ENCODE data around the gene CRTC1.

CRTC1 gene

DNA sequence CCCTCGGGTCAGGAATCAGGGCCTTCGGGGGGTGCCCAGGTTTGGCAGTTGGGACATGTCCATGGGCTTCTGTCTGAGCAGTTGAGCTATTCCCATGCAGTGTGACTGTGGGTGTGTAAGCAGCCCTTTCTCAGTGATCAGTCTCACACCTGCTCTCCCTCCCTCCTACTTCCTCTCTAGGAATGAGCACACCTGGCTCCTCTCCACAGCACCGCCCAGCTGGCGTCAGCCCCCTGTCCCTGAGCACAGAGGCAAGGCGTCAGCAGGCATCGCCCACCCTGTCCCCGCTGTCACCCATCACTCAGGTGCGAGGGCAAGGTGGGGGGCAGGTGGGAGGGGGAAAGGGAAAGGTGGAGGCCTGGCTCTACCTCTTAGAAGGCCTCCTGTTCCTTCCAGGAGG, 81.7 kb downstream of the CRTC1 start:
- no peak for DNase-seq (ENCODE audit: low read depth in 3 of 3, low spot score in 1 of 3)

DNA sequence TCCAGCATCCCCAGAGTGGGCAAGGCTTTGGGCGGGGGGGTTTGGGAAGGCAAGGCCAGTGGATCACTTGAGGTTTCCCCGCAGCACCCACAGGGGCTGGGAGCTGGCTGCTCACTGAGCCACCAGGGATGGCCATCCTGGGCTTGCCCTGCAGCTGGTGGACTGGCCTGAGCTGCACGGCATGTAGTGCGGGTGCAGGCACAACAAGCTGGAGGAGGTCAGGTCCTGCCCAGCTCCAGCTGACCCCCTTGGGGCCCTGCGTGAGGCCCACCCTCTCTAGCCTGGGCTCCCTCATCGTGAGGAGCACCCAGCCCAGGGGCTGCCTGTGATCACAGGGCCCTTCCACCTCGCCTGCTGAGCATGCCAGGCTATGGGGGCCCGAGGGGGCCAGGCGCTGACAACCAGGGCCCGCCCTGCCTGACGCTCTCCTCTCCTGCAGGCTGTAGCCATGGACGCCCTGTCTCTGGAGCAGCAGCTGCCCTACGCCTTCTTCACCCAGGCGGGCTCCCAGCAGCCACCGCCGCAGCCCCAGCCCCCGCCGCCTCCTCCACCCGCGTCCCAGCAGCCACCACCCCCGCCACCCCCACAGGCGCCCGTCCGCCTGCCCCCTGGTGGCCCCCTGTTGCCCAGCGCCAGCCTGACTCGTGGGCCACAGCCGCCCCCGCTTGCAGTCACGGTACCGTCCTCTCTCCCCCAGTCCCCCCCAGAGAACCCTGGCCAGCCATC, 84.7 kb downstream of the CRTC1 start:
- no peak for DNase-seq (ENCODE audit: low read depth in 3 of 3, low spot score in 1 of 3)

DNA sequence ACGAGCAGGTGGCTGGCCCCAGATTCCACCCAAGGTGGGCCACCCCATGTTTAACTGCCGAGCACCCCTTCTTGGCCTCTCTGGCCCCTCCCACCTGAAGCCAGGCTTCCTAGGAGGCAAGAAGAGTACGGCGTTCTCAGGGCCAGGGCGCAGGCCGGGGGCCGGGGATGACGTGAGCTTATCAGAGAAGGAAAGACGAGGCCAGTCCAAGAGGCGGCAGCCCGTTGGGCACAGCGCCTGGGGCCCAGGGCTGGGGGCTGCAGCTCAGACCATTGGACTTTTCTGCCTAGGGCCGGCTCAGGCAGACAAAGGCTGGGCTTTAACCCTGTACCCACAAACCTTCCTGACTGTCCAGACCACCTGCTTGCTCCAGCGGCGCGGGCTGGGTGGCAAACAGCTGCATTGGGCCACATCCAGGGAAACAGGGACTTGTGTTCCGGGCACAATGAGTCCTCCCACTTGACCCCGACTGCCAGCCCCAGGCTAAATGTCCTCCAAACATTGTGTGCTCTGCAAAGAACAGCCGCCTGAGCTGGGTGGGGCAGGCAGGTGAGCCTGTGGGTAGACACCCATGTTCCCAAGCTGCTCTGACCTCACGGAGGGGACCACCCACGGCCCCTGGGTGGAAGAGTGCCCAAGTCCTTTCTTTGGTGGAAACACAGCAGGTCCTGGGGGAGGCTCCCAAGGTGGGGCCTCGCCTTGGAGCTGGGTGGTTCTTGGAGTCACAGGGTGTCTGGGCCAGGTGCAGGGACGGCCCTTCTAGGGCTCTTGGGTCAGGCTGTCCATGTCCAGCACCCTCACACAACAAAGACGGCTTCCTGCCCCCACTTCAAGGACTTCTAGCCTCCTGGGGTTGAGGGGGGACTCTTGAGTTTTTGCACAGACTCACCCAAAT, 85.8 kb downstream of the CRTC1 start:
- no peak for DNase-seq (ENCODE audit: low read depth in 3 of 3, low spot score in 1 of 3)

DNA sequence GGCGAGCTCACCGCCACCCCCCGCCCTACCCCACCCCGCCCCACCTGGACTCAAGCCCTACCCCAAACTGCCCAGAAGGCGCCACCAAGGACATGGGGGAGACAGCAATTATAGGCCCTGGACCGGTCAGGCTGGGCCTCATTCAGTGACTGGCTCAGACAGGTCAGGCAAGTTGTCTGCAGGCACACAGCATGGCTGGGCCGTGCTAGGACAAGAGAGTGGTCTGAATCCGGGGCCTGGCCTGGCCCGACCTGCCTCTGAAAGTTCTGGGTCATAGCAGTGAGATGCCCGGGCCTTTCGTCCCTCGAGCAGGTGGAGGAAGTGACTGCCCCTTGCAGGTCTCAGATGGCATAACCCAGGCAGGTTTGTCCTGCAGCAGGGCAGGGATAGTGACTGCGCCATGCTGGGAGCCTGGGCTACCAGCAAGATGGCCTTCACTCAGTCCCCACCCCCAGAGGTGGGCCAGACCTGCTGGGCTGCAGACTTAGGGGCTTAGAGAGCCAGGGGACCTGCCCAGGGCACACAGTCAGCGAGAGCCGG, 86.6 kb downstream of the CRTC1 start:
- no peak for DNase-seq (ENCODE audit: low read depth in 3 of 3, low spot score in 1 of 3)

DNA sequence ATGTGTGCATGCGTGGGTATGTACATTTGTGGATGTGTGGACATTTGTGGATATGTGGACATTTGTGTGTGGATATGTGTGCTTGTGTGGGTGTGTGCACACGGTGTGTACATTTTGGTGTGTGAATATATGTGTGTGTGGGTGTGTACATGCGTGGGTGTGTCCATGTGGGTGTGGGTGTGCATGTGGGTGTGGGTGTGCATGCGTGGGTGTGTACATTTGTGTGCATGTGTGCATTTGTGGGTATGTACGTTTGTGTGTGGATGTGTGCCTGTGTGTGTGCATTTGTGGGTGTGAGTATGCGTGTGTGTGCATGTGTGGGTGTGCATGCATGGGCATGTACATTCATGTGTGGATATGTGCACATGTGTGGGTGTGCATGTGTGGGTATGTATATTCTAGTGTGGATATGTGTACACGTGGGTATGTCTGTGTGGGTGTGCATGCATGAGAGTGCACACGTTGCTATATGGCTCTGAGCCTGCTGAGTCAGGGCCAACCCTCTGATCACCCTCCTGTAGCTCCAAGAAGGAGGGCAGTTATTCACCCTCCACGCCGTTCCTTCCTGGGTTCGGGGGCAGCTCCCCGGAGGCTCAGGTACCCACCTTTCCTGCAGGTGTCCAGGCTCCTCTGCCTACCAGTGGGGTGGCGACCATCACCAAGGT, 87.3 kb downstream of the CRTC1 start:
- no peak for DNase-seq (ENCODE audit: low read depth in 3 of 3, low spot score in 1 of 3)

DNA sequence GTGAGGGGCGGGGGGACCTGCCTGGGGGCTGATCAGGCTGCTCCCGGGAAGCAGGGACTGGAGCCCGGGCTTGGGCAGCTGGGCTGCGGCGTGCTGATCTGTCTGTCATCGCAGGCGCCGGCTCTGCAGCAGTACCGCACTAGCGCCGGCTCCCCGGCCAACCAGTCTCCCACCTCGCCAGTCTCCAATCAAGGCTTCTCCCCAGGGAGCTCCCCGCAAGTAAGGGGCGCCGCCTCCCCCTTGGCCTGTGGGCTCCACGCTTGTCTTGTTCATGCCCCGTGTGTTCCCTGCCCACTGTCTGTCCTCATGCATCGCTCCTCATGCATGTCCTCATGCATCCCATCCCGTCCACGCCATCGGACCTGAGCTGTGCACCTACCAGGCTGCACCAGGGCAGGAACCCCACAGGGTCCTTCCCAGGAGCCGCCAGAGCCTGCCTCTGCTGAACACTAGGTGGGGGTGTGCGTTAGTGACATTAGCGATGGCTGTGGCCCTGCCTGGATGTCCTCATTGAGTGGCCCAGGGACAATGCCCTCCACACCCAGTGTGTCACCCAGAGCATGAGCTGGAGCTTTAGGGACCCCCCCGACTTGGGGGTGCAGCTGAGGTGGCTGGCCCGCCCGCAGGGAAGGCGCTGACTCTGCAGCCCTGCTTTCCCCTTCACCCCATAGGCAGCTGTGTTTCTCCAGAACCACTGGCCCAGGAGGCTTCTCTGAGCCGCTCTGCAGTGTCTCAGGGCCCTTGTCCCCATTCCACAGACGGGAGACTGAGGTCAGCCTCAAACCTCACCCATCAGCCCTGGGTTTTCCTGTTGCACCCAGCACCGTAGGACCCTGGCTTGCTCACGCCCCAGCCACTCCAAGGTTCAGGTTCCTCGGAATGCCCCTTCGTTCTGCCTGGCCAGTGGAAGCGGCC, 88.1 kb downstream of the CRTC1 start:
- DNase-seq (ENCODE audit: low read depth in 3 of 3, low spot score in 1 of 3) = no peak

DNA sequence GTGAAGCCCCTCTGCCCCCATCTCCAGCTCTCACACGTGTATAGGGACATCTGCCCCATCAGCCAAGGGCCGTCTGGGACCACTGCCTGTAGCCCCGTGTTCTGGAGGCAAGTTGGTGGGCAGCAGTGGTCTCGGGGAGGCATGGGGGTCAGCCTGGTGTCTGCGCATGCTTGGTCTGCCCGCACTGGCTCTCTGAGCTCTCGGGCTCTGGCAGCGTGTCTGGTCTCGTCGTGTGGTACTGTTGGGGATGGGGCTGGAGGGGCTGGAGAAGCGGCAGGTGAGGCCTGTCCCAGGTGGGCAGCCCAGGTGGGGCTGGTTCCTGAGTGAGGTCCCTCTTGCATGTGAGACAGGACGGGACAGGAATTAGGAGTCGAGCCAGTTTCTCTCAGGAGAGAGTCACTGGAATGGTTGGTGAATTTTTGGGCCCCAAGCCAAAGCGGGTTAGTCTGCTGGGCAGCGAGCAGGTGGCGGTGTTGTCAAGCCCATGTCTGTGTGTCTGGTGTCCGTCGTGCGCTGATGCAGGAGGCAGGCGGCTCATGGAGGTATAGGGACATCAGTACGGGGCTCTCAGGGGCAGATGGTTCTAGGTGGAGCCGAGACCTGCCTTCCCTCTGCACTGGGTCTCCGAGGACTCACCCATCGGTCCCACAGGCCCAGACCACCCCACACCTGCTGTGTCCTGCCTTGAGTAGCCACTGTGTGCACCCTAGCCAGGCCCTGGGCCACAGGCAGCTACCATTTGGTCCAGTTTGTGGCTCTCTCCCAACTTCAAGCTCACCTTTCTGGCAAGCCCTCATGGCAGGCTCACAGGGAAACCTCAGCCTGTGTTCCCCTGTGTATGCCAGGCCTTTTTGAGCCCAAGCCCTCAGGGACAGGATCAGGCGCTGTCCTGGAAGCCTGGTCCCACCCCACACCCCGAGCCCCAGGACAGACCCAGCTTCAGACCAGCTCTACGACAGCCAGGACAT, 89.4 kb downstream of the CRTC1 start:
- DNase-seq (ENCODE audit: low read depth in 3 of 3, low spot score in 1 of 3) = no peak

DNA sequence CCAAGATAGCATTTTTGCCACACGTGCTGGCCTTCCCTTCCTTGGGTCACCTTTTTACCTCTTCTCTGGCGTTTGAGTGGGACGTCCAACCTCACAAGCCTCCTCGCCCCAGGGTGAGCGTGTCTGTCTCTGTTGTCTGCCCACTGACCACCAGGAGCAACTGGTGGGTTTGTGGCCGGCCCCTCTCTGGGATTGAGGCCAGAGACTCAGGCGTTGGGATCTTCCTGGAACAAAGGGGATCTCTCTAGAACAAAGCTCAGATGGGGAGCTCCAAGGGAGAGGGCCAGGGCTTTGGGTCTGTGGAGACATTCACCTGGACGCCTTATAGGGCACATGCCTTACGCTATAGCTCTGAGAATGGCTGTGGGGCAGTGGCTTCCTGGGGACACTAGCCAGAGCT, 90.2 kb downstream of the CRTC1 start:
- no peak for DNase-seq (ENCODE audit: low read depth in 3 of 3, low spot score in 1 of 3)

DNA sequence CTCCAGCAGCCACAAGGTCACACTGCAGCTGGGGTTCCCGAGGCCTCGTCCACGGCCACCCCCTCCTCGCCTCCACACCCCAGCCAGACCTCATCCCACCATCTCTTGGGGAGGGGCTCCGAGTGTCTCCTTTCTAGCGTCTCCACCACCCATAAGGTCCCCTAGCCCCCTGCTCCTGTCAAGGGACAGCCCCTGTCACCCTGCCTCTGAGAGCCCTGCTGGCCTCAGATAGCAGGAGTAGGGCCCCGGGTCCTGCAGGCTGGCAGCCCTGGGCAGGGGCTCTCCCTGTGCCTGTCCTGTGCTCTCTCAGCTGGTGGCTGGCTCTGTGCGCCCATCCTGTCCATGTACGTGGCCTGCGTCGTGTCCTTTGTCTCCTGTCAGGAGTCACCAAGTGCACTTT, 90.6 kb downstream of the CRTC1 start:
- no peak for DNase-seq (ENCODE audit: low read depth in 3 of 3, low spot score in 1 of 3)

DNA sequence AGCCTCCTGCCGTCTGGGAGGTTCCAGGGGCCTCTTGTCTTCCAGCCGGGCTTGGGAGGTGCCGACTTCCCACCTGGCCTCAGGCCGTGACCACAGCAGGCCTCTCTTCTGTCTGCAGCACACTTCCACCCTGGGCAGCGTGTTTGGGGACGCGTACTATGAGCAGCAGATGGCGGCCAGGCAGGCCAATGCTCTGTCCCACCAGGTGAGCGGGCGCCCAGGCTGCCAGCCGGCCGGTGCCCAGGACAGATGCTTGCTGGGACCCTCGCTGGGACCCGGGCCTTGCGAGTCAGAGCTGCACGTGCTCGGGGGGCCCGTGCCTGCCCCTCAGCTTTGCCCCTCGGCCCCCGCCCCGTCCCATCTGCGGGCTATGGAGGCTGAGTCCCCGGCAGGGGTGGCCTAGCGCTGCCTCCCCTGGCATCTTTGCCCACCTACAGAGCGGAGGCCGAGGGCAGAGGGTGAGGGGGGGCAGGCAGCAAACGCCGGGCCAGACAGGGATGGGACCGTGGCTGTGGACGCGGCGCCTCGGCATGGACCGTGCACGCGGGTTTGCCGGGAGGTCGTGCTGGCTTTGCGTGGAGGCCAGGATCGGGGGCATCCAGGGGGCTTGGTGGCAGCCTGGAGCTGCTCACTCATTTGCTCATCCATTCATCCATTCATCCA, 91.4 kb downstream of the CRTC1 start:
- no peak for DNase-seq (ENCODE audit: low read depth in 3 of 3, low spot score in 1 of 3)

DNA sequence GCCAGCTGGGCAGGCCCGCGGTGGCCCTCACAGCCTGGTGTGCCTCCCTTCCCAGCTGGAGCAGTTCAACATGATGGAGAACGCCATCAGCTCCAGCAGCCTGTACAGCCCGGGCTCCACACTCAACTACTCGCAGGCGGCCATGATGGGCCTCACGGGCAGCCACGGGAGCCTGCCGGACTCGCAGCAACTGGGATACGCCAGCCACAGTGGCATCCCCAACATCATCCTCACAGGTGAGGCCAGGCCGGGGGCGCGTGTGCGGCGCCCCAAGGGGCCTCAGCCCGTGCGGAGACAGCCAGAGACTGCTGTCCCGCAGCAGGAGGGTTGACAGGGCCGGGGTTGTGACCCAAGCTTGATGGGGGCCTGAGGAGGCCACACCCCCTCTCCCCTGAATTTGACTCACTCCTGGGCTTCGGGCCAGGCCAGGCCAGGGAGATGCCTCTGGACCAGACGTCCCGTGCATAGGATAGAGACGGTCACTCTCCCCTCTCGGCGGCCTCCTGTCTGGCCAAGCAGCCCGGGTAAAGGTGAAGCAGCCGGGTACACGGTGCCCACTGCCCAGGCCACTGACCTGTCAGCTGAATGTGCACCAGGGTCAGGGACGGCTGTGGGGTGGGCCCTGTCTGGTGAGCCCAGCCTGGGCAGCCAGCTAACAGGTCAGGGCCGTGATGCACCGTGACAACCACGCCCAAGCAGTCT, 92.3 kb downstream of the CRTC1 start:
- no peak for DNase-seq (ENCODE audit: low read depth in 3 of 3, low spot score in 1 of 3)

DNA sequence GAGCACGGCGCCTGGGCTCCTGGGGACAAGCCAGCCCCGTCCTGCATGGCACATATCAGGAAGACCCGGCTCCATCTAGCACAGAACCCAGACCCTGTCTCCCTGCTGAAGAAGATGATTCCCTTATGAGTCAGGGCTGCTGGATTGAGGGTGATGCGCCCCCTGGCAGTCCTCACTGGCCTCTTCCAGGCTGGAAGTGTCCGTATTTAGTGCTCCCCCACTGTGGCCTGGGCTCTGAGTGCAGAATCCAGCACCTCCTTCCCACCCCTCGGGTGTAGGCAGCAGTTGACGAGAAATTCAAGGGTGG, 92.8 kb downstream of the CRTC1 start:
- no peak for DNase-seq (ENCODE audit: low read depth in 3 of 3, low spot score in 1 of 3)

DNA sequence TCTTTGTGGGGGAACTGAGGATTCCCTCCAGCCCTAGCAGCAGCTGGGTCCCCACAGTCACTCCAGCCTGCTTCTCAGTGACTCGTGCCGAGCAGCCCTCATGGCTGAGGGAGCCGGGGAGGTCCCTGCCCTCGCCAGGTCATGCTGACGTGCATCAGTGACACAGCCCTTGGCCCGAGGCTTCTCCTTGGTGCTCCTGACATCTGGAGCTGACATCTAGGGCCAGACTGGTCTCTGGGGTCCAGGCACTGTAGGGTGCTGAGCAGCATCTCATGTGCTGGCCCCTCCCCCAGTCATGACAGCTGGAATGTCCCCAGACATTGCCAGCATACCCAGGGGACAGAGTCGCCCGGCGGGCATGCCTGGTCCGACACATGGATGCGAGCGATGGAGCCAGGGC, 93.3 kb downstream of the CRTC1 start:
- DNase-seq (ENCODE audit: low read depth in 3 of 3, low spot score in 1 of 3) = no peak

DNA sequence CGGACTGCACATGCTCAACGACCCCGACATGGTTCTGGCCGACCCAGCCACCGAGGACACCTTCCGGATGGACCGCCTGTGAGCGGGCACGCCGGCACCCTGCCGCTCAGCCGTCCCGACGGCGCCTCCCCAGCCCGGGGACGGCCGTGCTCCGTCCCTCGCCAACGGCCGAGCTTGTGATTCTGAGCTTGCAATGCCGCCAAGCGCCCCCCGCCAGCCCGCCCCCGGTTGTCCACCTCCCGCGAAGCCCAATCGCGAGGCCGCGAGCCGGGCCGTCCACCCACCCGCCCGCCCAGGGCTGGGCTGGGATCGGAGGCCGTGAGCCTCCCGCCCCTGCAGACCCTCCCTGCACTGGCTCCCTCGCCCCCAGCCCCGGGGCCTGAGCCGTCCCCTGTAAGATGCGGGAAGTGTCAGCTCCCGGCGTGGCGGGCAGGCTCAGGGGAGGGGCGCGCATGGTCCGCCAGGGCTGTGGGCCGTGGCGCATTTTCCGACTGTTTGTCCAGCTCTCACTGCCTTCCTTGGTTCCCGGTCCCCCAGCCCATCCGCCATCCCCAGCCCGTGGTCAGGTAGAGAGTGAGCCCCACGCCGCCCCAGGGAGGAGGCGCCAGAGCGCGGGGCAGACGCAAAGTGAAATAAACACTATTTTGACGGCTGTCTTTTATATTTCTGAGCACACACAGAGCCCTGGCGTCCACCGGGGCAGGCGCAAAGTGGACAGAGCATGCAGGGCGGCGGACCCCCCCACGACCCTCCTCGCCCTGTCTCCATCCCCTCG, 94.0 kb downstream of the CRTC1 start:
- DNase-seq (ENCODE audit: low read depth in 3 of 3, low spot score in 1 of 3) = no peak

DNA sequence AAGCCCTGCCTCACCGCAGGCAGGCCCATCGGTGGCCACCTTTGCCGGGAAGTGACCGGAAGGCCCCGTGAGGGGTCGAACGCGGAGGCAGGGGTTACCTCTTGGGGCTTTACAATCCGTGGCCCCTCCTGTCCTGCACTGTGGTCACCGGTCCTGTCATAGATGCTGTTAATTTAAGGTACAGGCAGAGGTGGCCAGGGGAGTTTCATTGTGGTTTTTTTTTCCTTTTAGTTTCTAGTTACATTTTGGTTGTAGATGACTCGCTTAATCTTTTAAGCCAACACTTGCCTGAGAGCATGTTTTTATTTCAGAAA, 94.6 kb downstream of the CRTC1 start:
- no peak for DNase-seq (ENCODE audit: low read depth in 3 of 3, low spot score in 1 of 3)

DNA sequence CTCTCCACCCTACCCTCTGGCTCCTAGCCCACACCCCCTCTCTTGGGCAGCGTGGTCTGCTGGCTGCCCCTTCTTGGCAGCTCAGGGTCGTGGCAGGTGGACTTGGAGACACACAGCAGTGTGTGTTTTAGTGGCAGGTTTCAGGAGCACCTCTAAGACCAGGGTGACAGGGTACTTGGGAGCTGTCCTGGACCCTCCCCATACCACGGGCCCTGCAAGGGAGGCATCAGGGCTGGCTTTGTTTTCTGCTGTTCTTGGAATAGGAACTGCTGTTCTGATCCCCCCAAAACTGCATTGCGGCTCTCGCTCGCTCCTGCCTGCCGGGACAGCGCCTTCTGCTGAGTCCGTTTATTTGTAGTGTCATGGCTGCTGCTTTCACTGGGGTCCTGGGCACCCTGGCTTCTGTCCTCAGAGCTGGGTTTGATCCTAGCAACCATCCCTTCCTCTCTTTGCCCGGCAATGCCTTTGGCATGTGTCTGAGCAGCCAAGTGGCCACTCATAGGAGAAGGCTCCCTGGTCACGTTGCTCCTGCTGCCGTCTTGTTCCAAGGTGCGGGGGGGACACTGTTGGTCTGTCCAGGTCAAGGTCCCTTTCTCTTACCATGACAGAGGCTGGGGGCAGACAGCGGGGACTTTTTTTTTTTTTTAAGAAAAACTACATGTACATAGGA, 95.5 kb downstream of the CRTC1 start:
- no peak for DNase-seq (ENCODE audit: low read depth in 3 of 3, low spot score in 1 of 3)

DNA sequence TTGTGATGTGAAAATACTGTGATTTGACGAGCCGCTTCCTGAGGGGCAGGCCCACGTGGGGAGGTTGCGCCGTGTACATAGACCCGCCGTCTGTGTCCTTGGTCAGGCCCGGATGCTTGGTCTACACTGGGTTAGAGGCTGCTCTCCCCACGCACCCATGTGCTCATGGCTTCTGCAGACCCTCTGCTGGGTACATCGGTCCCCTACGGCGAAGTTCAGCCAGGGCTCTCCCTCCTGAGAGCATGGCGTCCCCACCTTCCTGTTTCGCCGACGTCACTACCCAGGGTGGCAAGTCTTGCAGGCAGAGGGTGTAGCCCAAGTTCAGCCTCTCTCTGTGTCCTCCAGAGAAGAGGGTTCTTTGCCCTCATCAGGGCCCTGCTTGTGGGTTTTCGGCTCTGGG, 96.6 kb downstream of the CRTC1 start:
- DNase-seq (ENCODE audit: low read depth in 3 of 3, low spot score in 1 of 3) = no peak
